K562 (cell line): ENCODE results near the gene CALD1. TPM values are rescaled to one million over a fixed set of nuclear protein-coding genes. Genes with fewer than 3 reads are reported as not detected.

Experiments
- ATAC-seq: fragments of 200-7000 bp; cut with Tn5 transposase; 3 replicates; pipeline ENCODE4 v1.9.1; 2020; ENCODE audit warnings: moderate library complexity
- BruUV-seq: library from RNA; stranded (reverse); fragments of 400-500 nt; replicated peaks from 2 replicates; lab custom pipeline; 2021; lab: Mats Ljungman, UMichigan
- CTCF ChIA-PET: fragments of 300-600 bp; formaldehyde crosslinking; extraction: SDS; loops from one replicate; lab custom pipeline; 2021; ENCODE audit warnings: low intra/inter-chr PET ratio; lab: Yijun Ruan, JAX
- POLR2A ChIA-PET: fragments of 300-600, 350-650 bp; sonication (Branson Sonifier 250); formaldehyde crosslinking; extraction: SDS; loops from one replicate; lab custom pipeline; 2021; ENCODE audit warnings: antibody characterized with exemption, inconsistent platforms; lab: Yijun Ruan, JAX
- DNase-seq, 4 experiments: peaks; one replicate each; pipeline versions ENCODE4 v3.0.0 to v3.0.0-alpha.2; 2011 to 2018; ENCODE audit warnings: low spot score in 3 of 4, mixed read lengths in 3 of 4; ENCODE audit errors: extremely low read depth in 1 of 4
- FAIRE-seq: peaks from 2 replicates; lab custom pipeline; 2011; peaks lifted over from hg19 to GRCh38; lab: Jason Lieb, UNC
- H2AFZ ChIP-seq: 2 replicates; pipeline ENCODE4 v1.6.0; 2011; ENCODE audit warnings: low read depth, low read length, control low read depth, inconsistent platforms
- H3K27ac ChIP-seq: fragments of 200-600 bp; 3 replicates; pipeline ENCODE4 v1.8.0; 2011; ENCODE audit warnings: low read depth, mild to moderate bottlenecking, control low read depth, inconsistent platforms, low read length, moderate library complexity, mixed read lengths; ENCODE audit errors: extremely low read depth
- H3K27me3 ChIP-seq, 2 experiments: fragments of 300-600 bp in 1 of 2; 2 replicates in 1 of 2; 3 replicates in 1 of 2; pipeline versions ENCODE4 v1.6.0 to v1.8.0; 2011; ENCODE audit warnings: inconsistent platforms in 2 of 2, low read length in 2 of 2, mild to moderate bottlenecking in 1 of 2, mixed read lengths in 1 of 2, moderate library complexity in 1 of 2; ENCODE audit not compliant: control insufficient read depth in 2 of 2, insufficient read depth in 2 of 2
- H3K36me3 ChIP-seq: fragments of 300-600 bp; 3 replicates; pipeline ENCODE4 v1.8.0; 2011; ENCODE audit warnings: mild to moderate bottlenecking, low read length, inconsistent platforms; ENCODE audit not compliant: control insufficient read depth, insufficient read depth
- H3K4me1 ChIP-seq, 2 experiments: fragments of 200-600 bp in 1 of 2; replicated peaks in 1 of 2; 2 replicates in 1 of 2; 3 replicates in 1 of 2; pipeline versions ENCODE4 v1.5.1 to v1.8.0; 2011; ENCODE audit warnings: inconsistent platforms in 2 of 2, low read length in 2 of 2, mild to moderate bottlenecking in 1 of 2, mixed read lengths in 1 of 2, moderate library complexity in 1 of 2; ENCODE audit not compliant: control insufficient read depth in 2 of 2, insufficient read depth in 2 of 2
- H3K4me2 ChIP-seq: 2 replicates; pipeline ENCODE4 v1.6.1; 2011; ENCODE audit warnings: low read length, control low read depth, inconsistent platforms, mixed read lengths; ENCODE audit not compliant: insufficient read depth
- H3K4me3 ChIP-seq: fragments of 200-600 bp; sonication (generic), shearing (Covaris generic); 2 replicates; pipeline ENCODE4 v1.5.1; 2016; ENCODE audit warnings: control low read depth, inconsistent platforms
- H3K79me2 ChIP-seq: fragments of 200-600 bp; 3 replicates; pipeline ENCODE4 v1.8.0; 2011; ENCODE audit warnings: low read length, inconsistent platforms; ENCODE audit not compliant: control insufficient read depth, insufficient read depth
- H3K9ac ChIP-seq, 2 experiments: 2 replicates each; pipeline versions ENCODE4 v1.6.0 to v1.6.1; 2011; ENCODE audit warnings: low read depth in 2 of 2, low read length in 2 of 2, control low read depth in 1 of 2, inconsistent platforms in 1 of 2, mild to moderate bottlenecking in 1 of 2, mixed read lengths in 1 of 2; ENCODE audit not compliant: insufficient read depth in 1 of 2
- H3K9me1 ChIP-seq: one replicate; pipeline ENCODE4 v1.6.0; 2011; ENCODE audit warnings: inconsistent platforms, mild to moderate bottlenecking, low read length, moderate library complexity; ENCODE audit not compliant: control insufficient read depth, insufficient read depth
- H3K9me3 ChIP-seq: replicated peaks from 2 replicates; pipeline ENCODE4 v1.5.1; 2011; ENCODE audit warnings: low read depth, low read length, inconsistent platforms; ENCODE audit not compliant: control insufficient read depth, insufficient read depth
- H4K20me1 ChIP-seq: replicated peaks from 2 replicates; pipeline ENCODE4 v1.6.1; 2011; ENCODE audit warnings: low read length, inconsistent platforms, mixed read lengths; ENCODE audit not compliant: control insufficient read depth, insufficient read depth
- FOSL1 ChIP-seq: fragments of 200-800 bp; sonication (Bioruptor generic); conservative IDR thresholded peaks from 2 replicates; pipeline ENCODE4 v1.6.1; 2016; ENCODE audit warnings: missing genetic modification characterization, missing compliant biosample characterization
- HDAC1 ChIP-seq, 2 experiments: fragments of 450-650 bp; IDR thresholded peaks; 2 replicates each; pipeline ENCODE4 v1.6.1; 2016 to 2017; ENCODE audit warnings: inconsistent platforms in 1 of 2, mild to moderate bottlenecking in 1 of 2, moderate library complexity in 1 of 2
- HMGN3 ChIP-seq: IDR thresholded peaks from 2 replicates; pipeline ENCODE4 v1.6.1; 2011; ENCODE audit warnings: borderline replicate concordance, low read depth, mild to moderate bottlenecking, mixed read lengths, low read length; ENCODE audit not compliant: insufficient read length; ENCODE audit errors: extremely low read depth
- KDM1A ChIP-seq, 2 experiments: fragments of 450-650 bp; IDR thresholded peaks; 2 replicates each; pipeline ENCODE4 v1.6.1; 2016; ENCODE audit warnings: mild to moderate bottlenecking in 2 of 2
- SPI1 ChIP-seq: IDR thresholded peaks from 2 replicates; pipeline ENCODE4 v1.6.1; 2011; ENCODE audit warnings: low read depth, low read length, control low read depth, borderline replicate concordance
- WGBS: fragments of 100-300 bp; shearing (Covaris generic); methylation state at CpG from one replicate; pipeline ENCODE4 v1.1.6; 2016; ENCODE audit warnings: low coverage, mixed read lengths; ENCODE audit not compliant: insufficient coverage; ENCODE audit errors: missing lambda C conversion rate; 5-methylcytosine and 5-hydroxymethylcytosine counted together
- in situ Hi-C: fragments of 300-500 bp; cut with MboI; formaldehyde crosslinking; loops from 4 replicates; pipeline ENCODE4 v1.15.0; 2018; ENCODE audit warnings: inconsistent platforms, mixed read lengths
- intact Hi-C: fragments of 100-400 bp; cut with micrococcal nuclease; formaldehyde crosslinking; loops from 2 replicates; pipeline ENCODE4 v1.14.2; 2022
- polyA plus RNA-seq, 8 experiments: library from polyadenylated mRNA; depleted of rRNA in 4 of 8; stranded (reverse) in 5 of 8; unstranded in 3 of 8; fragments of >200 nt; fragmentation: Nextera tagmentation in 2 of 8; fragmentation: Illumina TruSeq in 1 of 8; extraction: Ambion mirVana in 2 of 8; extraction: Trizol in 1 of 8; gene quantifications; 2 replicates each; pipeline versions ENCODE4 v1.2.1 to v1.2.3, GENCODE V29; 2011 to 2014; ENCODE audit warnings: inconsistent platforms in 1 of 8, missing spikeins in 1 of 8
- total RNA-seq, 7 experiments: library from RNA; depleted of rRNA in 6 of 7; stranded (reverse); fragments of >200 nt in 6 of 7; fragmentation: Illumina TruSeq in 2 of 7; extraction: Trizol in 2 of 7; gene quantifications; 2 replicates each; pipeline versions ENCODE4 v1.2.1 to v1.2.3, GENCODE V29; 2011 to 2021; ENCODE audit warnings: low replicate concordance in 1 of 7

The CALD1 gene
- total and polyA plus RNA-seq, 9 of the 15 experiments (the other 6 are each of a cell fraction or from before 2014, with no cell fraction given): 0.40 TPM; not detected in 8

GRCh38 chr7:134737566-134738345 is 41.7 kb upstream of the CALD1 start:
- WGBS: 0% methylated on average over 7 of the region's 7 CpGs
- Histone ChIP-seq H3K27ac (no peak overlapping the region), H3K4me1 (peaks cover 6% of the 10 kb centered on the region in 2 experiments; a peak in 3 of 5 replicates), H3K79me2 (no peaks in the 10 kb centered on the region), H3K9me1 (no peaks in the 10 kb centered on the region), H3K9me3 (no peaks in the 10 kb centered on the region), H3K4me3 (no peak overlapping the region), H3K27me3 (peaks cover 7 to 12% of the 10 kb centered on the region in 2 experiments; a peak in 3 of 5 replicates), H3K9ac (no peak overlapping the region), H2AFZ (no peak overlapping the region), H3K36me3 (no peaks in the 10 kb centered on the region), H4K20me1 (no peaks in the 10 kb centered on the region), H3K4me2 (no peak overlapping the region)
- intact Hi-C loops: loop anchor here (10.0 kb wide), 1 partner anchor 303 kb away; no protein-coding TSS in a partner anchor
- TF ChIP-seq HDAC1 (IDR thresholded peaks at IDR 0.05) (peak in 1 of 2 experiments; percentile 50; a peak in 1 of 4 replicates), HMGN3 (no peak), FOSL1 (tag) (peak; percentile 53), KDM1A (IDR thresholded peaks at IDR 0.05) (peak; percentile 91 to 93), SPI1 (0 out of 2 replicates have a peak, but pooled peaks have one; percentile 32)
- BruUV-seq: no TSS peak
- CTCF ChIA-PET: no interaction called here
- in situ Hi-C loops: no loop called here
- DNase-seq: no peak
- POLR2A ChIA-PET: no interaction called here
- no peak for ATAC-seq
- FAIRE-seq: no peak
